ENCODE results near the gene FLNB. TPM values are rescaled to one million over a fixed set of nuclear protein-coding genes. Genes with fewer than 3 reads are reported as not detected.

The FLNB gene
- total RNA-seq, 2 experiments from 2014 or later: 39.7 to 42.1 TPM

- H3K27ac ChIP-seq (ENCODE audit: low read depth in 1 of 2, low read length in 2 of 2): no peak overlapping the region
- intact Hi-C loops (cut with DNase I, micrococcal nuclease): loop anchor here in 1 of 2 experiments (1.0 kb wide), 1 partner anchor 213 kb away; no protein-coding TSS in a partner anchor
- ATAC-seq (ENCODE audit: poor library complexity) (no peak), DNase-seq (no peak)
- no peaks in the 10 kb centered on the region for H3K36me3 ChIP-seq (ENCODE audit: insufficient read depth, low read length)
- H3K4me1 ChIP-seq (ENCODE audit: insufficient read depth, low read length): peaks cover 6% of the 10 kb centered on the region
- Mint-ChIP-seq H3K36me3 (ENCODE audit: low read depth) (no peaks in the 10 kb centered on the region), H3K9me3 (no peaks in the 10 kb centered on the region), H3K4me3 (no peak overlapping the region), H3K27ac (no peak overlapping the region), H3K4me1 (ENCODE audit: low read depth) (peaks cover 6% of the 10 kb centered on the region), H3K27me3 (no peaks in the 10 kb centered on the region)
- TF ChIP-seq, protein P1, sequence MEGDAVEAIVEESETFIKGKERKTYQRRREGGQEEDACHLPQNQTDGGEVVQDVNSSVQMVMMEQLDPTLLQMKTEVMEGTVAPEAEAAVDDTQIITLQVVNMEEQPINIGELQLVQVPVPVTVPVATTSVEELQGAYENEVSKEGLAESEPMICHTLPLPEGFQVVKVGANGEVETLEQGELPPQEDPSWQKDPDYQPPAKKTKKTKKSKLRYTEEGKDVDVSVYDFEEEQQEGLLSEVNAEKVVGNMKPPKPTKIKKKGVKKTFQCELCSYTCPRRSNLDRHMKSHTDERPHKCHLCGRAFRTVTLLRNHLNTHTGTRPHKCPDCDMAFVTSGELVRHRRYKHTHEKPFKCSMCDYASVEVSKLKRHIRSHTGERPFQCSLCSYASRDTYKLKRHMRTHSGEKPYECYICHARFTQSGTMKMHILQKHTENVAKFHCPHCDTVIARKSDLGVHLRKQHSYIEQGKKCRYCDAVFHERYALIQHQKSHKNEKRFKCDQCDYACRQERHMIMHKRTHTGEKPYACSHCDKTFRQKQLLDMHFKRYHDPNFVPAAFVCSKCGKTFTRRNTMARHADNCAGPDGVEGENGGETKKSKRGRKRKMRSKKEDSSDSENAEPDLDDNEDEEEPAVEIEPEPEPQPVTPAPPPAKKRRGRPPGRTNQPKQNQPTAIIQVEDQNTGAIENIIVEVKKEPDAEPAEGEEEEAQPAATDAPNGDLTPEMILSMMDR (IDR thresholded peaks at IDR 0.05): no peak
- POLR2A ChIA-PET: interaction anchor here (2.6 kb wide), 1 partner anchor 210 kb away, joined by 12 read pairs; the partner anchor contains the start of gene FLNB
- CTCF ChIA-PET: interaction anchor here (2.2 to 3.8 kb wide), 2 partner anchors 32 to 210 kb away, joined by 9 to 30 read pairs; partner anchors contain the start of gene FLNB
- no peak overlapping the region for H3K4me3 ChIP-seq (ENCODE audit: low read length)
- H3K9me3 ChIP-seq (ENCODE audit: control insufficient read depth in 1 of 2, insufficient read depth in 1 of 2, low read length in 2 of 2): no peaks in the 10 kb centered on the region
- H3K27me3 ChIP-seq (ENCODE audit: control insufficient read depth in 1 of 2, insufficient read depth in 2 of 2, low read length in 2 of 2): no peaks in the 10 kb centered on the region
These were observed 210.7 kb downstream of the FLNB start for GRCh38 chr3:58218904-58219303.

Other genes with a start within 250 kb of the FLNB start
- gene DNASE1L3, start 202.6 kb downstream of the FLNB start, total RNA-seq: under 1 TPM; 0.53 to 0.80 TPM
- gene ABHD6, start 229.4 kb downstream of the FLNB start, total RNA-seq: 1 to 10 TPM in 1 of 2 experiments, under 1 TPM in 1; 0.71 to 1.9 TPM